Fibroblast of the aortic adventitia (primary cell): Measurements from ENCODE around the gene TMTC1. TPM values are rescaled to one million over a fixed set of nuclear protein-coding genes. Genes with fewer than 3 reads are reported as not detected.

Experiments used
- DNase-seq: peaks from one replicate; pipeline ENCODE4 v3.0.0-alpha.2; 2010; ENCODE audit warnings: low read depth
- H3K4me3 ChIP-seq: 2 replicates; pipeline ENCODE4 v1.5.1; 2011; ENCODE audit warnings: low read depth, mild to moderate bottlenecking, control low read depth, low read length, moderate library complexity
- CTCF ChIP-seq: IDR thresholded peaks from 2 replicates; pipeline ENCODE4 v1.5.1; 2011; ENCODE audit warnings: mild to moderate bottlenecking, low read length, control low read depth, inconsistent platforms; ENCODE audit not compliant: insufficient read depth
- total RNA-seq: library from RNA; depleted of rRNA; stranded (reverse); fragments of >200 nt; gene quantifications from 2 replicates; pipeline ENCODE4 v1.2.3, GENCODE V29; 2012; ENCODE audit warnings: low replicate concordance

The TMTC1 gene
- total RNA-seq, 1 donor = 54.9 TPM

- DNase-seq = peak; percentile 16
- H3K4me3 ChIP-seq = no peak overlapping the region
- TF ChIP-seq CTCF = no peak
Measured at GRCh38 chr12:29655861-29656260, 127.9 kb downstream of the TMTC1 start.

GRCh38 chr12:29653286-29653685 lies 130.5 kb downstream of the TMTC1 start:
- H3K4me3 ChIP-seq = no peak overlapping the region
- no peak for TF ChIP-seq CTCF
- DNase-seq = no peak

GRCh38 chr12:29650371-29650770 lies 133.4 kb downstream of the TMTC1 start:
- H3K4me3 ChIP-seq = no peak overlapping the region
- no peak for DNase-seq
- no peak for TF ChIP-seq CTCF

- DNase-seq = no peak
- no peak overlapping the region for H3K4me3 ChIP-seq
- no peak for TF ChIP-seq CTCF
Measured at GRCh38 chr12:29649722-29650121, 134.0 kb downstream of the TMTC1 start.

GRCh38 chr12:29644536-29645162 lies 139.1 kb downstream of the TMTC1 start:
- no peak overlapping the region for H3K4me3 ChIP-seq
- DNase-seq = no peak
- no peak for TF ChIP-seq CTCF

- TF ChIP-seq CTCF = peak; percentile 34
- no peak overlapping the region for H3K4me3 ChIP-seq
- DNase-seq = peak; percentile 57
Measured at GRCh38 chr12:29640589-29641345, 143.0 kb downstream of the TMTC1 start.
